ENCODE data around the gene ITK.

ITK gene

GRCh38 chr5:157279605-157280239 lies 99.1 kb downstream of the ITK start:
- DNase-seq (ENCODE audit: low spot score) (no peak), FAIRE-seq (no peak)

DNA sequence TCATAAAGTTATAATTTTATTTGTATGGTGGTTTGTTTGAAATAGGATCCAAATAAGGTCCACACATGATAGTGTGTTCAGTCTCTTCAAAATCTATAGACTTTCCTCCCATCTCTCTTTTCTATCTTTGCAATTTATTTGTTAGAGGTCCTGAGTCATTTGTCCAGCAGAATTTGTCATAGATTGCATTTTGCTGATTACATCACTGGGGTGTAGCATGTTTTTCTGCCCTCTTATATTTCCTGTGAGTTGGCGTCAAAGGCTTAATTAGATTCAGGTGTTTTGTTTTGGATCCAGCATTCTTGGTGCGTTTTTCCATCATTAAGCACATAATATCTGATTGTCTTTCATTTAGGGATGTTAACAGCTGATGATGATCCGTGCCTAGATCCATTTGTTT lies 100.3 kb downstream of the ITK start:
- DNase-seq (ENCODE audit: low spot score): no peak

GRCh38 chr5:157282150-157282549 lies 101.5 kb downstream of the ITK start:
- DNase-seq (ENCODE audit: low spot score): no peak
- no peak for FAIRE-seq

More for the DNA sequence above, 100.3 kb downstream of the ITK start:
- no peak for FAIRE-seq

- FAIRE-seq (no peak), DNase-seq (ENCODE audit: low spot score) (no peak)
Observed at GRCh38 chr5:157283434-157283833, 102.8 kb downstream of the ITK start.

GRCh38 chr5:157284458-157285212 lies 104.0 kb downstream of the ITK start:
- no peak for DNase-seq (ENCODE audit: low spot score)

DNA sequence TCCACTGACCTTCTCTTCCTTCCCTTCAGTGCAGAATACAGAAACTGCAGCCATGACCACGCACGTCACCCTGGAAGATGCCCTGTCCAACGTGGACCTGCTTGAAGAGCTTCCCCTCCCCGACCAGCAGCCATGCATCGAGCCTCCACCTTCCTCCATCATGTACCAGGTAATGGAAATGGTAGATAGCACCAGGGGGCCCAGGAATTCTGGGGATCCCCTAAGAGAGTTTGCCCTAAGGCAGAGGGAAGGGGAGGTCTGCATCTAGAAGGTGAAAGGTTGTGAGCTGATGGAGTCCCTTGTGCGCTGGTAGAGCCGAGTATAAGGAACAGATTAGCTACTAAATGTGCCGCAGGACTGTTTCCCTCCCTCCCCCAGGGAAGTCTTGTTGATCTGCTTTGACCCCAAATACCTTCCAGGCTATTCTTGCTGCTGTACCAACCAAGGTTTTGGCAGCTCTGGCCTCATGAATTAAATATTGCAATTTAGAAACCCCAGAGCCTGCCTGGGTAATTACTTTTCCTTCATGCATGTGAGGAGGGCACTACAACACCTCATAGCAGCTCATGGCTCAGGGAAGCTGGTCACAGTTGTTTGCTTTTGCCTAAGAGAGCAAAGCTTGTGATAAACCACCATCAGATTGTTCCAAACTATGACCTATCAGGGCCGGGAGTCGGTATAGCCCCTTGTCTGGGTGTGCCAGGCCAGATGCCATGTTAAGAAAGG lies 104.8 kb downstream of the ITK start:
- no peak for FAIRE-seq
- no peak for DNase-seq (ENCODE audit: low spot score)

More at GRCh38 chr5:157284458-157285212, 104.0 kb downstream of the ITK start:
- FAIRE-seq: no peak

DNA sequence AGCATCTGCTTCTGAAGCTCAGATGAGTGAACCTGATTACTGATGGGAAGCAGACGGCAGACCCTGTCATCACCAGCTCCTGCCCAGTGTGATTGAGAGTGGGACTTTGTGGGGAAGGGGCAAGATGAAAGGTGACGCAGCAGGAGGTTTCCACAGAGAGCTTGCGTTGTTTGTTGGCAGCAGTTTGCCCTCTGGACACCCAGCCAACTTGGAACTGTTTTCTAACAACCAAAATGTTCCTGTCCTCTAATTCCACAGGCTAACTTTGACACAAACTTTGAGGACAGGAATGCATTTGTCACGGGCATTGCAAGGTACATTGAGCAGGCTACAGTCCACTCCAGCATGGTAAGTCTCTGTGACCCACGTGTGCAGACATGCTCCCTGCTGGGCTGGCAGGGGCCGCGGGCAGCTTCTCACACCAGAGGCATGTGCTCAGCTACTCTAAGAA lies 106.1 kb downstream of the ITK start:
- DNase-seq (ENCODE audit: low spot score) (no peak), FAIRE-seq (no peak)

DNA sequence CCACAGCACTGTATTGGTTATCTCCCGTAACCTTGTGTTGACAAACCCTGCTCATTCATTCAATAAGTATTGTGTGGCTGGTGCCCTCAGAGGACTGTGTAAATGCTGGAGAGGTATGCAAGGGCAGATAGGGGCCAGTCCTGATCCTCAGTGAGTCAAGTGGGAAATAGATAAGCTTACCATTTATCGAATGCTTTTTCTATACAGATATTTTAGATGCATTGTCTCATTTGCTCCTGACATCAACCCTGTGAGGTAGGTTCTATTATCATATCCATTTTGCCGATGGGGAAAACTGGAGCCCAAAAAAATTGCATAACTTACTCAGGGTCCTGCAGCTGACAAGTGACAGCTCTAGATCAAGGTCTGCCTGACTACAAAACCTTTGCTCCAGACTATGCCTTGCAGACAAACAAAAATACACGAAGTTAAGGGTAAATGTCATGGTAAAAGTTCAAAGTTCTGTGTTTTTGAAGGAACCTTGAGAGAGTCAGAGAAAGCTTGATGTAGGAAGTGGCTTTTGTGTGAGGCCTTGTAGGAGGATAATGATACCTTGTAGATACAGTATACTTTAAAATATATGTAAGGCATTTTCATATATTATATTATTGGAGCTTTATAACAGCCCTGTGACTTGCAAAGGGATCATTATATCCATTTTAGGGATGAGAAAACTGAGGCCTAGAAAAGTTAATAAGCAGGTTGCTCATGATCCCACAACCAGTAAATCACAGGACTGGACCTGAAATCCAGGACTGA lies 107.9 kb downstream of the ITK start:
- DNase-seq (ENCODE audit: low spot score) (no peak), FAIRE-seq (no peak)

DNA sequence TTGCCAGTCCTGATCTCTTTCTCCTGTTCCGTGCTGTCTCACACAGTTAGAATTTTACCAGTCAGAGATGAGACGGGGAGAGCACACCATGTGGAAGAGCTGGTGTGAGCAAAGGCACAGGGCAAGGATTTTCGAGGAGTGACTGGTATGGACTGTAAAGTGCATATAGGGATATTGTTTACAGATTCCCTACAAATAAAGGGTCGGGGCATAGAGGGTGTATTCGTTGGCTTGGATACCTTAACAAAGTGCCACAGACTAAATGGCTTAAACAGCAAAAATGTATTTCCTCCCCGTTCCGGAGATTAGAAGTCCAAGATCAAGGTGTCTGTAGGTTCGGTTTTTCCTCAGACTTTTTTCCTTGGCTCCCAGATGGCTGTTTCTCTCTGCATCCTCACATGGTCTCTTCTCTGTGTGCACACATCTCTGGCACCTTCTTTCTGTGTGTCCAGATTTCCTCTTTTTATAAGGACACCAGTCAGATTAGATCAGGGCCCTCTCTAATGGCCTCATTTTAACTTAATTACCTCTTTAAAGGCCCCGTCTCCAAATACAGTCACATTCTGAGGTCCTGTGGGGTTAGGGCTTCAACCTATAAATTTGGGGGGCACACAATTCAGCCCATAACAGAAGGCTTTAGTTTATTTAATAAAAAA lies 108.7 kb downstream of the ITK start:
- no peak for FAIRE-seq

DNA sequence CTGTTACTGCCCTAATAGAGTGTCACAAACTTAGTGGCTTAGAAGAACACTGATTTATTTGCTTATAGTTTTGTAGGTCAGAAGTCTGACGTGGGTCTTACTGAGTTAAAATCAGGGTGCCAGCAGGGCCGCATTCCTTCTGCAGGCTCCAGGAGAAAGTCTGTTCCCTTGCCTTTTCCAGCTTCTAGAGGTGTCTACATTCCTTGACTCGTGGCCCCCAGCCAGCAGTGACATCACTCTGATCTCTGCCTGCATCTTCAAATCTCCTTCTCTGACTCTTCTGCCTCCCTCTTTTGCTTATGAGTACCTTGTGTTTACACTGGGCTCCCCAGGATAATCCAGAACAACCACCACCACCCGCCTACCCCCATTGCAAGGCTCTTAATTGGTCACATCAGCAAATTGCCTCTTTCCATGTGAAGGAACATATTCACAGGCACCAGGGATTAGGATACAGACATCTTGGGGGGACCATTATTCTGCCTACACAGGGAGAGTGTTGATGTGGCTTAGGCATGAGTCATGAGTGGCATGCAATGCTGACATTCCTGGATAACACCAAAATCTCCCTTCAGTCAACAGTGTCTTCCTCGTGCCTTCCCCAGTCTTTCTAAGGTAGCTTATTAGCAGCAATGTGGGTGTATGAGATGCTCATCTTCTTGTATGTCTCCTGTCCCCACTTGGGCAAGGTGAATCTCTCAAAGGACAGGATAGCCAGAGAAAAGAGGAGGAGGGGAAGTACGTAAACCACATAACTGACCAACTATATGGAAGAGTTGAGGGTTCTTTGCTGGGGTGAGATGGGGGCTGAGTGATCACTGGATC lies 109.7 kb downstream of the ITK start:
- FAIRE-seq (peak; percentile 74), DNase-seq (ENCODE audit: low spot score) (peak; percentile 84)

More for the DNA sequence above, 108.7 kb downstream of the ITK start:
- no peak for DNase-seq (ENCODE audit: low spot score)

DNA sequence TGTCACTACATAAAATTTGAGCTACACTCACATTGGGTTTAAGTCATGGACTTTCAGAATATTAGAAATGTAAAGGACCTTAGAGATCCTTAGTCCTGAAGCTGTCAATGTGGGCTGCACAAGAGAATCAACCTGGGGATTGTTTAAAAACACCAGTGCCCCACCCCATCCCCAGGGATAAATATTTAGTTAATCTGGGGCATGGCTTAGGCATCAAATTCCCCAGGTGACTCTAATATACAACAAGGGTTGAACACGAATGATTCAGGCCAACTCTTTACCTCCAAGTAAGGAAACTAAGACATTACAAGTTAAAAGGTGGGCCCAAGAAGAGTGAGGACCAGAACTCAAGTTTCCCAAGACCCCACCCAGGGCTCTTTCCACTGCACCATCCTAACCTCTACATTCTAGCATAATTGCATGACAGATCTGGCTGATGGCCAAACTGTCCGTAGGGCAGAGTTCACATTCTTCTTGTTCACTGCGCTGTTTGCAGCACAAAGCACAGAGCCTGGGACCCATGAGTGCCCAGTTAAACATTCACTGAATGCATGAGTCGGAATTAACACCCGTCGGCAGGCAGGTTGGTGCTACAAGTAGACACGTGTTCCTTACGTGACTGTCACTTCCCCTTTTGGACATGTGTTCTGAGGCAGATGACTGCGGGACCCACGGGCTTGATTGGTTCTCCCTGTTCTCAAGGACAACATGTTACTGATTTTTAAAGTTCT lies 110.5 kb downstream of the ITK start:
- FAIRE-seq (peak; percentile 91), DNase-seq (ENCODE audit: low spot score) (peak; percentile 94)

GRCh38 chr5:157292599-157292998 lies 112.0 kb downstream of the ITK start:
- FAIRE-seq (no peak), DNase-seq (ENCODE audit: low spot score) (no peak)

DNA sequence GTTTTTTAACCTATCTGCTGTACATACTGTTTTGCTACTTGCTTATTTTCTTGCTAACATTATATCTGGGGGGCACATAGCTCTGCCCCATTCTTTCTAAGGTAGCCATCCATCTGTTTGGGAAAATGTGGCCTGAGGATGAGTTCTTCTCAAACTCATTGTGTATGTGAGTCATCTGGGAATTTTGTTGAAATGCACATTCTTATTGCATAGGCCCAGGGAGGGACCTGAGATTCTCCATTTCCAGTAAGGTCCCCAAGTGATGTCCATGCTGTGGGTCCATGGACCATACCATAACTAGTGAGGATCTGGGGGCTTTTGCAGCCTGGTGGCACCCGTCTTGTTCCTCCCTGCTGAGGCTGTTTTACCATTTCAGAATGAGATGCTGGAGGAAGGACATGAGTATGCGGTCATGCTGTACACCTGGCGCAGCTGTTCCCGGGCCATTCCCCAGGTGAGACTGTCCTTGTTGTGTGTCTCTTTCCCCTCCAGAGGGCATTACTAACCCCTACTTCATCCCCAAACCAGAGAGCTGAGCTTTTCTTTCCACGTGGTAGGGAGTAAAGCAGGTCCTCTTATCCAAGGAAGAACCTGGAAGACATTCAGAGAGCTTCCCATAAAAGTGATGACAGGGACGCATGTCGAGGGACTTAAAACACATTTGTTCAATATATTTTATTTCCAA lies 113.9 kb downstream of the ITK start:
- FAIRE-seq (no peak), DNase-seq (ENCODE audit: low spot score) (no peak)

DNA sequence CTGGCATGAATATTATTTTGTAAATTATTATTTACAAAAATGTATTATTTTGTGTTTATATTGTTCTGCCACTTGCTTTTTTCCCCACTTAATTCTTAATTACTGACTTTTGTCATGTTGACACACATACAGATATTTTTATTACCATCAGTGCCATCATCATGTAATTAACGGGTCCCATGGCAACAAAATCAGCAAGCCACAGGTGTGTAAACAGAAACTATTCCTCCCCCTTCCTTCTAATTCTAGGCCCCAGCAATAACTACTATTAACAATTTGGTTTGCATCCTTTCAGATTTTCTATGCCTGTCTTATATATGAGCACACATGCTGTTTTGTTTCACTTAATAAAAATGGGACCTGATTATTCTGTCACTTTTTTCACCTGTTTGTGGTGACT lies 114.6 kb downstream of the ITK start:
- DNase-seq (ENCODE audit: low spot score) (no peak), FAIRE-seq (no peak)

- FAIRE-seq (no peak), DNase-seq (ENCODE audit: low spot score) (no peak)
Observed at GRCh38 chr5:157300564-157300963, 119.9 kb downstream of the ITK start.

GRCh38 chr5:157301066-157301465 lies 120.4 kb downstream of the ITK start:
- FAIRE-seq (no peak), DNase-seq (ENCODE audit: low spot score) (no peak)

GRCh38 chr5:157303023-157303422 lies 122.4 kb downstream of the ITK start:
- no peak for FAIRE-seq
- no peak for DNase-seq (ENCODE audit: low spot score)

DNA sequence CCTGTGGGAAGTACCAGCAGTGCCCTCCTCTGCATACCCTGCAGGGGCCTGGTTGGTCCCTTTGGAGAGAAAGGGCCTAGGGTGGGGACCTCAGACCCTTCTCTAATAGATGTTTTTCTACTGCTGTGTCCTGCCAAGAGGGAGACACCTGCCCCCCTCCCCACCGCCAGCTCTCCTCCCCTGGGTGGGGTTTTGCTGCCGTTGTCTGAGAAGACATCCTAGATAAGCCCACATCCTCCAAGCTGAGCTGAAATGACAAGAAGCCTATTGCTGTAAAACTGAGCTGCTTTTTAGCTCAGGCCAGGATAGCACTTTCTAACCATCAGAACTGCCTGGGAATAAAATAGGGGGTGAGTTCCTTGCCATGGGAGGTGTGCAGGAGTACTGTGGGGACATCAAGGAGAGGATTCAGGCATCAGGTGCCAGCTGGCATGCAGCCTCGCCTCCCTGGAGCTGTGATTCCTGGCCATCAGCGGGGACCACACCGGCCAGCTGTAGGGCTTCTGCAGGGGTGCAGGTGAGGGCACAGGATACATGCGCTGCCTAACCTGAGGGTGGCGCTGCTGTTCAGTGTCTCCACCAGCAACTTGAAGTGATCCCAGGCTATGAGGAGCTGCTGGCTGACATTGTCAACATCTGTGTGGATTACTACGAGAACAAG lies 123.2 kb downstream of the ITK start:
- FAIRE-seq: no peak
- DNase-seq (ENCODE audit: low spot score): no peak
